Stomach (tissue), 9 donors: ENCODE data around the gene AKT1. TPM values are rescaled to one million over a fixed set of nuclear protein-coding genes. Genes with fewer than 3 reads are reported as not detected.

ENCODE experiments used
- DNase-seq, 2 donors: peaks; one replicate each; pipeline versions ENCODE4 v3.0.0 to v3.0.0-alpha.2; 2013 to 2019
- H3K27ac ChIP-seq, 5 donors: fragments of 200-600 bp in 4 of 5; sonication (generic) in 4 of 5; one replicate each; pipeline ENCODE4 v1.5.1; 2013 to 2019; ENCODE audit warnings: mild to moderate bottlenecking in 1 of 5, moderate library complexity in 1 of 5
- H3K27me3 ChIP-seq, 3 donors: fragments of 200-600 bp; sonication (generic); one replicate each; pipeline ENCODE4 v1.5.1; 2017 to 2019; ENCODE audit warnings: mixed run types in 1 of 3
- H3K36me3 ChIP-seq, 4 donors: fragments of 200-600 bp; sonication (generic); 1 replicate in 3 of 4; 2 replicates in 1 of 4; pipeline ENCODE4 v1.5.1; 2016 to 2019
- H3K4me1 ChIP-seq, 4 donors: fragments of 200-600 bp; sonication (generic); one replicate each; pipeline ENCODE4 v1.5.1; 2016 to 2019
- H3K4me3 ChIP-seq, 4 donors: fragments of 200-600 bp; sonication (generic) in 3 of 4; one replicate each; pipeline ENCODE4 v1.5.1; 2016 to 2019; ENCODE audit warnings: mild to moderate bottlenecking in 1 of 4
- H3K9me3 ChIP-seq, 4 donors: fragments of 200-600 bp; sonication (generic); one replicate each; pipeline ENCODE4 v1.5.1; 2016 to 2019
- CTCF ChIP-seq, 7 experiments: fragments of 450-650 bp in 4 of 7; fragments of 200-600 bp in 3 of 7; sonication (generic) in 3 of 7; IDR thresholded peaks; one replicate each; pipeline ENCODE4 v1.5.1; 2016 to 2019; ENCODE audit warnings: antibody characterized with exemption in 7 of 7, control low read depth in 2 of 7, mild to moderate bottlenecking in 1 of 7
- EP300 ChIP-seq: sonication (generic); formaldehyde crosslinking; IDR thresholded peaks from one replicate; pipeline ENCODE4 v1.6.1; 2017; ENCODE audit warnings: antibody characterized with exemption
- POLR2A ChIP-seq, 4 donors: fragments of 450-650 bp; IDR thresholded peaks; one replicate each; pipeline ENCODE4 v1.6.1; 2016; ENCODE audit warnings: antibody characterized with exemption in 4 of 4, control low read depth in 2 of 4, mild to moderate bottlenecking in 1 of 4, moderate library complexity in 1 of 4
- POLR2AphosphoS5 ChIP-seq, 3 donors: sonication (generic); formaldehyde crosslinking; IDR thresholded peaks; one replicate each; pipeline ENCODE4 v1.6.1; 2016; ENCODE audit warnings: antibody characterized with exemption in 3 of 3
- WGBS, 5 donors: extraction: QIAGEN DNeasy Blood & Tissue Kit in 3 of 5; methylation state at CpG; one replicate each; pipeline versions ENCODE4 v1.1.5 to v1.1.7; 2013 to 2018; 5-methylcytosine and 5-hydroxymethylcytosine counted together
- intact Hi-C: fragments of 100-400 bp; cut with DNase I; formaldehyde crosslinking; loops from one replicate; pipeline ENCODE4 v1.15.1; 2023; ENCODE audit warnings: low total_unique reads
- polyA plus RNA-seq, 3 donors: library from polyadenylated mRNA; stranded (reverse); fragments of 200-250 nt; gene quantifications; one replicate each; pipeline ENCODE4 v1.2.3, GENCODE V29; 2013
- total RNA-seq, 5 donors: library from RNA; depleted of rRNA; stranded (reverse); fragments of >200 nt; gene quantifications; one replicate each; pipeline versions ENCODE4 v1.1.0 to v1.2.3, GENCODE V29; 2014 to 2016
- donor health status: healthy with polysubstance abuse.
- donor health status: Bipolar disorder and iron deficiency.
- donor health status: healthy.

Gene AKT1
- total and polyA plus RNA-seq, 8 donors: 85.2 to 292 (median 113) TPM

- intact Hi-C loops: no loop called here
- 88 to 95% (median 90%) methylated on average over 22 to 23 of the region's 23 CpGs for WGBS, 5 donors
- no peak for DNase-seq
Measured at GRCh38 chr14:104741803-104742251, 53.7 kb downstream of the AKT1 start.

GRCh38 chr14:104741108-104741802, 54.3 kb downstream of the AKT1 start:
- TF ChIP-seq EP300 (no peak), POLR2AphosphoS5 (IDR thresholded peaks at IDR 0.05) (no peak), CTCF (IDR thresholded peaks at IDR 0.05) (no peak), POLR2A (IDR thresholded peaks at IDR 0.05) (no peak)
- H3K27ac ChIP-seq: no peak overlapping the region
- no peak for DNase-seq

More at GRCh38 chr14:104741803-104742251, 53.7 kb downstream of the AKT1 start:
- H3K27ac ChIP-seq: no peak overlapping the region
- no peaks in the 10 kb centered on the region for H3K9me3 ChIP-seq
- TF ChIP-seq EP300 (no peak), POLR2A (IDR thresholded peaks at IDR 0.05) (no peak), CTCF (IDR thresholded peaks at IDR 0.05) (no peak), POLR2AphosphoS5 (IDR thresholded peaks at IDR 0.05) (no peak)
- H3K4me3 ChIP-seq: no peak overlapping the region
- peaks cover 0 to 41% (median 33%) of the 10 kb centered on the region in 4 donors for H3K36me3 ChIP-seq
- H3K4me1 ChIP-seq: peaks cover 16 to 19% (median 18%) of the 10 kb centered on the region in 4 donors
- H3K27me3 ChIP-seq: no peaks in the 10 kb centered on the region

GRCh38 chr14:104739546-104740516, 55.7 kb downstream of the AKT1 start:
- DNase-seq: peak in 1 of 2 donors; percentile 48
- no peaks in the 10 kb centered on the region for H3K27me3 ChIP-seq
- intact Hi-C loops: no loop called here
- H3K27ac ChIP-seq: no peak overlapping the region
- peaks cover 0 to 40% (median 32%) of the 10 kb centered on the region in 4 donors for H3K36me3 ChIP-seq
- WGBS, 5 donors: 74 to 83% (median 76%) methylated on average over 29 of the region's 29 CpGs
- H3K4me1 ChIP-seq: peaks cover 20 to 24% (median 23%) of the 10 kb centered on the region in 4 donors
- no peak for TF ChIP-seq CTCF (IDR thresholded peaks at IDR 0.05)
- no peak for TF ChIP-seq EP300
- TF ChIP-seq POLR2AphosphoS5 (IDR thresholded peaks at IDR 0.05): no peak
- no peaks in the 10 kb centered on the region for H3K9me3 ChIP-seq
- H3K4me3 ChIP-seq: no peak overlapping the region

More at GRCh38 chr14:104741108-104741802, 54.3 kb downstream of the AKT1 start:
- Histone ChIP-seq H3K4me1 (peaks cover 16 to 19% (median 19%) of the 10 kb centered on the region in 4 donors), H3K36me3 (peaks cover 0 to 41% (median 33%) of the 10 kb centered on the region in 4 donors), H3K27me3 (no peaks in the 10 kb centered on the region), H3K4me3 (no peak overlapping the region), H3K9me3 (no peaks in the 10 kb centered on the region)
- intact Hi-C loops: no loop called here
- WGBS, 5 donors: 88 to 95% (median 90%) methylated on average over 25 to 29 of the region's 29 CpGs

- TF ChIP-seq CTCF (IDR thresholded peaks at IDR 0.05) (no peak), POLR2AphosphoS5 (IDR thresholded peaks at IDR 0.05) (no peak), POLR2A (IDR thresholded peaks at IDR 0.05) (no peak), EP300 (no peak)
- peaks cover 0 to 35% (median 27%) of the 10 kb centered on the region in 4 donors for H3K36me3 ChIP-seq
- no peak overlapping the region for H3K4me3 ChIP-seq
- no peaks in the 10 kb centered on the region for H3K27me3 ChIP-seq
- 90 to 96% (median 96%) methylated on average over 4 to 17 of the region's 17 CpGs for whole genome bisulfite sequencing, 5 donors
- intact Hi-C loops: no loop called here
- peaks cover 20 to 31% (median 23%) of the 10 kb centered on the region in 4 donors for H3K4me1 ChIP-seq
- DNase-seq: no peak
- no peak overlapping the region for H3K27ac ChIP-seq
- no peaks in the 10 kb centered on the region for H3K9me3 ChIP-seq
Measured at GRCh38 chr14:104739026-104739425, 56.5 kb downstream of the AKT1 start.
